HepG2 (cell line): ENCODE measurements around the gene ZNF48. TPM values are rescaled to one million over a fixed set of nuclear protein-coding genes. Genes with fewer than 3 reads are reported as not detected.

Experiments used
- ATRX ChIP-seq: sonication (generic); formaldehyde crosslinking; IDR thresholded peaks from 2 replicates; pipeline ENCODE4 v1.4.0; 2020; ENCODE audit warnings: missing genetic modification reagents, borderline replicate concordance
- CEBPZ ChIP-seq: IDR thresholded peaks from 2 replicates; pipeline ENCODE4 v1.6.1; 2012; ENCODE audit warnings: low read length, improper control_type of control experiment
- DDIT3 ChIP-seq: sonication (generic); formaldehyde crosslinking; IDR thresholded peaks from 2 replicates; pipeline ENCODE4 v1.4.0; 2020; ENCODE audit warnings: mild to moderate bottlenecking, missing genetic modification reagents
- FIP1L1 ChIP-seq: fragments of 200-400 bp; formaldehyde crosslinking; IDR thresholded peaks from 2 replicates; pipeline ENCODE4 v1.6.1; 2018; ENCODE audit warnings: low read depth, mild to moderate bottlenecking, low read length, moderate library complexity, borderline replicate concordance; ENCODE audit not compliant: insufficient read depth
- IRF2 ChIP-seq: IDR thresholded peaks from 2 replicates; pipeline ENCODE4 v1.6.1; 2018; ENCODE audit warnings: missing genetic modification reagents, missing compliant biosample characterization
- KMT2B ChIP-seq: IDR thresholded peaks from 2 replicates; pipeline ENCODE4 v1.6.1; 2016; ENCODE audit warnings: missing genetic modification reagents, missing compliant biosample characterization
- NFE2L2 ChIP-seq: fragments of 150-350 bp; IDR thresholded peaks from 2 replicates; pipeline ENCODE4 v1.6.1; 2014; ENCODE audit warnings: low read length
- NPAS2 ChIP-seq: sonication (generic); formaldehyde crosslinking; IDR thresholded peaks from 2 replicates; pipeline ENCODE4 v1.8.0; 2022; ENCODE audit warnings: mild to moderate bottlenecking, missing genetic modification reagents, borderline replicate concordance
- NR1H2 ChIP-seq: sonication (generic); formaldehyde crosslinking; IDR thresholded peaks from 2 replicates; pipeline ENCODE4 v1.8.1; 2022; ENCODE audit warnings: low read depth, missing genetic modification reagents, borderline replicate concordance
- SMARCC2 ChIP-seq: fragments of 450-650 bp; IDR thresholded peaks from 2 replicates; pipeline ENCODE4 v1.6.1; 2017; ENCODE audit warnings: antibody characterized with exemption, mild to moderate bottlenecking
- SNAPC2 ChIP-seq: sonication (generic); formaldehyde crosslinking; IDR thresholded peaks from 2 replicates; pipeline ENCODE4 v1.8.1; 2022; ENCODE audit warnings: mild to moderate bottlenecking, missing genetic modification reagents
- SP1 ChIP-seq, 2 experiments: fragments of 450-650 bp in 1 of 2; sonication (generic) in 1 of 2; formaldehyde crosslinking in 1 of 2; IDR thresholded peaks; 2 replicates each; pipeline versions ENCODE4 v1.4.0 to v1.6.1; 2016 to 2020; ENCODE audit warnings: missing genetic modification reagents in 1 of 2
- ZBTB10 ChIP-seq: sonication (generic); formaldehyde crosslinking; IDR thresholded peaks from 2 replicates; pipeline ENCODE4 v1.4.0; 2020; ENCODE audit warnings: missing genetic modification reagents, borderline replicate concordance
- ZBTB33 ChIP-seq: sonication (generic); formaldehyde crosslinking; IDR thresholded peaks from 2 replicates; pipeline ENCODE4 v1.4.0; 2020; ENCODE audit warnings: missing genetic modification reagents
- ZBTB8A ChIP-seq: sonication (generic); formaldehyde crosslinking; IDR thresholded peaks from 2 replicates; pipeline ENCODE4 v1.4.0; 2020; ENCODE audit warnings: mild to moderate bottlenecking, low read depth, missing genetic modification reagents, borderline replicate concordance
- ZNF232 ChIP-seq: sonication (generic); formaldehyde crosslinking; IDR thresholded peaks from 2 replicates; pipeline ENCODE4 v1.4.0; 2020; ENCODE audit warnings: missing genetic modification reagents, borderline replicate concordance
- ZNF567 ChIP-seq: sonication (generic); formaldehyde crosslinking; IDR thresholded peaks from 2 replicates; pipeline ENCODE4 v1.8.1; 2023; ENCODE audit warnings: mild to moderate bottlenecking, missing genetic modification reagents, borderline replicate concordance
- ZNF607 ChIP-seq: sonication (generic); formaldehyde crosslinking; IDR thresholded peaks from 2 replicates; pipeline ENCODE4 v1.5.1; 2020; ENCODE audit warnings: missing genetic modification reagents, mild to moderate bottlenecking, borderline replicate concordance
- ZNF670 ChIP-seq: sonication (generic); formaldehyde crosslinking; IDR thresholded peaks from 2 replicates; pipeline ENCODE4 v1.8.0; 2022; ENCODE audit warnings: mild to moderate bottlenecking, missing genetic modification reagents, borderline replicate concordance
- ZNF775 ChIP-seq: sonication (generic); formaldehyde crosslinking; IDR thresholded peaks from 2 replicates; pipeline ENCODE4 v1.4.0; 2020; ENCODE audit warnings: missing genetic modification reagents, mild to moderate bottlenecking, moderate library complexity, borderline replicate concordance
- polyA plus RNA-seq, 8 experiments: library from polyadenylated mRNA; depleted of rRNA in 3 of 8; stranded (reverse) in 7 of 8; unstranded in 1 of 8; fragments of >200 nt; fragmentation: Illumina TruSeq in 4 of 8; extraction: Trizol in 4 of 8; gene quantifications; 2 replicates each; pipeline versions ENCODE4 v1.2.1 to v1.2.3, GENCODE V29; 2011 to 2016; ENCODE audit warnings: low read depth in 4 of 8, missing spikeins in 1 of 8, mixed read lengths in 1 of 8; ENCODE audit not compliant: insufficient read depth in 1 of 8
- total RNA-seq, 5 experiments: library from RNA; depleted of rRNA; stranded (reverse); fragments of >200 nt; fragmentation: Illumina TruSeq; extraction: Trizol; gene quantifications; 2 replicates each; pipeline ENCODE4 v1.2.3, GENCODE V29; 2016; ENCODE audit warnings: low read depth in 1 of 5

Gene ZNF48
- total and polyA plus RNA-seq, 2 of the 13 experiments (the other 11 are each of a cell fraction or from before 2014, with no cell fraction given) = 9.9 to 12.3 TPM

- TF ChIP-seq ATRX (CRISPR knock-in tag) = no peak
- TF ChIP-seq FIP1L1 = no peak
- TF ChIP-seq ZBTB10 (CRISPR knock-in tag) = no peak
- peak; percentile 80 for TF ChIP-seq ZNF567 (CRISPR knock-in tag)
- no peak for TF ChIP-seq ZNF775
- TF ChIP-seq NPAS2 (CRISPR knock-in tag) = no peak
- no peak for TF ChIP-seq ZBTB33 (CRISPR knock-in tag)
- TF ChIP-seq ZNF607 (CRISPR knock-in tag) = 0 out of 2 replicates have a peak, but pooled peaks have one; percentile 47
- TF ChIP-seq SNAPC2 (CRISPR knock-in tag) = 0 out of 2 replicates have a peak, but pooled peaks have one; percentile 33
- peak; percentile 21; the same call in 1 of the 2 replicates for TF ChIP-seq ZNF232 (CRISPR knock-in tag)
- peak; percentile 75 for TF ChIP-seq IRF2 (CRISPR knock-in tag)
- TF ChIP-seq ZNF670 (CRISPR knock-in tag) = no peak
- no peak for TF ChIP-seq CEBPZ
- no peak for TF ChIP-seq SP1 (IDR thresholded peaks at IDR 0.05)
- peak; percentile 75; the same call in 1 of the 2 replicates for TF ChIP-seq SP1 (CRISPR knock-in tag; IDR thresholded peaks at IDR 0.05)
- TF ChIP-seq DDIT3 = no peak
- TF ChIP-seq SMARCC2 = no peak
- TF ChIP-seq NR1H2 (CRISPR knock-in tag) = 0 out of 2 replicates have a peak, but pooled peaks have one; percentile 54
- TF ChIP-seq NFE2L2 = no peak
- TF ChIP-seq ZBTB8A (CRISPR knock-in tag) = no peak
- TF ChIP-seq KMT2B (CRISPR knock-in tag) = peak; percentile 58
These were observed at the start of gene ZNF48 (continued) for GRCh38 chr16:30395155-30395991.
